Stomach (tissue), 4 donors: ENCODE measurements around the gene AGRP.

Source experiments
- CTCF ChIP-seq, 7 experiments: fragments of 450-650 bp in 4 of 7; fragments of 200-600 bp in 3 of 7; sonication (generic) in 3 of 7; IDR thresholded peaks; one replicate each; pipeline ENCODE4 v1.5.1; 2016 to 2019; ENCODE audit warnings: antibody characterized with exemption in 7 of 7, control low read depth in 2 of 7, mild to moderate bottlenecking in 1 of 7
- POLR2AphosphoS5 ChIP-seq, 3 donors: sonication (generic); formaldehyde crosslinking; IDR thresholded peaks; one replicate each; pipeline ENCODE4 v1.6.1; 2016; ENCODE audit warnings: antibody characterized with exemption in 3 of 3

DNA sequence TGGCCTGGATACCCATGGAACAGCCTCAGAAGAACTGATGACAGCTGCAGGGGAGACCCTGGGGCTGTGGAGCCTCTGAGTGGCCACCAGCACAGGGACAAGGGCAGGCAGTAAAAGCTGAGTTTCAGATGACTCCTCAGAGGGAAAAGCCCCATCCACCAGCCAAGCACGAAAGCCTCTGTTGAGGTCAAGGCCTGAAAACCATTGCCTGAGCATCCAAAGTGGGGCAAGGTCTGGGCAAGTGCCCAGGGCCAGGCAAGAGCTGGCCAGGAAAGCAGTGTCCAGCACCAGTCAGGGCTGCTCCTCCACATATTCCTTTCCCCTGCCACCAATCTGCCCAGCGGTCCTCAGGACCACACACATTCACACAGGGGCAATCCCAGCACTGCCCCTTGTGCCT lies 18.8 kb downstream of the AGRP start:
- TF ChIP-seq CTCF (IDR thresholded peaks at IDR 0.05), result no peak
- TF ChIP-seq POLR2AphosphoS5 (IDR thresholded peaks at IDR 0.05), result no peak
